GM12878 (cell line): ENCODE results near the gene HS1BP3. TPM values are rescaled to one million over a fixed set of nuclear protein-coding genes. Genes with fewer than 3 reads are reported as not detected.

ENCODE experiments used
- ATAC-seq: fragments of 200-7000 bp; cut with Tn5 transposase; 3 replicates; pipeline ENCODE4 v1.9.1; 2020; ENCODE audit warnings: mild to moderate bottlenecking, moderate library complexity
- BruUV-seq: library from RNA; stranded (reverse); fragments of 400-500 nt; replicated peaks from 2 replicates; lab custom pipeline; 2021; lab: Mats Ljungman, UMichigan
- CTCF ChIA-PET: fragments of 300-600 bp; sonication (Branson Sonifier 250); formaldehyde crosslinking; extraction: SDS; loops from one replicate; lab custom pipeline; 2021; ENCODE audit warnings: inconsistent platforms; lab: Yijun Ruan, JAX
- POLR2A ChIA-PET: fragments of 350-600 bp; formaldehyde crosslinking; extraction: SDS; loops from one replicate; lab custom pipeline; 2021; ENCODE audit warnings: inconsistent platforms; lab: Charles Lee
- RAD21 ChIA-PET: fragments of 300-600 bp; sonication (Branson Sonifier 250); formaldehyde crosslinking; loops from one replicate; lab custom pipeline; 2023; ENCODE audit warnings: antibody characterized with exemption; ENCODE audit not compliant: unreplicated experiment; lab: Charles Lee
- SMC1A ChIA-PET: fragments of 300-600 bp; sonication (Branson Sonifier 250); formaldehyde crosslinking; loops from one replicate; lab custom pipeline; 2023; ENCODE audit not compliant: unreplicated experiment, uncharacterized antibody; lab: Charles Lee
- DNase-seq: peaks from one replicate; pipeline ENCODE4 v3.0.0-alpha.2; 2011; ENCODE audit warnings: low read depth, low spot score
- FAIRE-seq: peaks from 3 replicates; lab custom pipeline; 2011; peaks lifted over from hg19 to GRCh38; lab: Jason Lieb, UNC
- H2AFZ ChIP-seq: 2 replicates; pipeline ENCODE4 v1.6.0; 2011; ENCODE audit warnings: low read depth, low read length, control low read depth; ENCODE audit not compliant: control insufficient read depth
- H3K27ac ChIP-seq: 2 replicates; pipeline ENCODE4 v1.5.1; 2011; ENCODE audit warnings: control low read depth; ENCODE audit not compliant: control insufficient read depth, insufficient read depth
- H3K27me3 ChIP-seq, 2 experiments: replicated peaks in 1 of 2; 2 replicates each; pipeline versions ENCODE4 v1.6.0 to v1.6.1; 2011; ENCODE audit warnings: low read length in 1 of 2; ENCODE audit not compliant: control insufficient read depth in 2 of 2, insufficient read depth in 2 of 2
- H3K36me3 ChIP-seq, 2 experiments: 2 replicates each; pipeline ENCODE4 v1.5.1; 2011; ENCODE audit warnings: low read length in 1 of 2; ENCODE audit not compliant: control insufficient read depth in 2 of 2, insufficient read depth in 2 of 2
- H3K4me1 ChIP-seq: 2 replicates; pipeline ENCODE4 v1.6.1; 2011; ENCODE audit warnings: mild to moderate bottlenecking, low read length, moderate library complexity, mixed read lengths; ENCODE audit not compliant: control insufficient read depth, insufficient read depth
- H3K4me2 ChIP-seq: 2 replicates; pipeline ENCODE4 v1.6.0; 2011; ENCODE audit warnings: control low read depth; ENCODE audit not compliant: control insufficient read depth, insufficient read depth
- H3K4me3 ChIP-seq: fragments of 200-600 bp; sonication (generic); 2 replicates; pipeline ENCODE4 v1.5.1; 2016
- H3K79me2 ChIP-seq: 2 replicates; pipeline ENCODE4 v1.6.0; 2011; ENCODE audit warnings: low read length; ENCODE audit not compliant: control insufficient read depth, insufficient read depth
- H3K9ac ChIP-seq: 2 replicates; pipeline ENCODE4 v1.8.0; 2011; ENCODE audit warnings: low read length, control low read depth, mixed read lengths; ENCODE audit not compliant: control insufficient read depth, insufficient read depth
- H3K9me3 ChIP-seq: replicated peaks from 3 replicates; pipeline ENCODE4 v1.5.1; 2011; ENCODE audit warnings: mild to moderate bottlenecking, low read length; ENCODE audit not compliant: control insufficient read depth, insufficient read depth
- H4K20me1 ChIP-seq: 2 replicates; pipeline ENCODE4 v1.6.0; 2011; ENCODE audit not compliant: control insufficient read depth, insufficient read depth
- CREM ChIP-seq: IDR thresholded peaks from 2 replicates; pipeline ENCODE4 v1.6.1; 2014; ENCODE audit warnings: antibody characterized with exemption, low read depth
- CTCF ChIP-seq, 3 experiments: IDR thresholded peaks in 2 of 3; conservative IDR thresholded peaks in 1 of 3; 2 replicates each; pipeline ENCODE4 v1.5.1; 2011; ENCODE audit warnings: low read depth in 3 of 3, low read length in 3 of 3, mild to moderate bottlenecking in 3 of 3, control low read depth in 2 of 3, moderate library complexity in 2 of 3, inconsistent platforms in 1 of 3, mixed read lengths in 1 of 3; ENCODE audit not compliant: control insufficient read depth in 2 of 3, insufficient read depth in 1 of 3; ENCODE audit errors: extremely low read depth in 1 of 3
- FOS ChIP-seq: IDR thresholded peaks from 3 replicates; pipeline ENCODE4 v1.6.1; 2011; ENCODE audit warnings: borderline replicate concordance; ENCODE audit not compliant: insufficient read length; ENCODE audit errors: extremely low read depth
- PKNOX1 ChIP-seq: fragments of 450-650 bp; IDR thresholded peaks from 2 replicates; pipeline ENCODE4 v1.6.1; 2016; ENCODE audit warnings: mild to moderate bottlenecking
- TARDBP ChIP-seq: IDR thresholded peaks from 2 replicates; pipeline ENCODE4 v1.6.1; 2016; ENCODE audit warnings: borderline replicate concordance
- TCF12 ChIP-seq: IDR thresholded peaks from 2 replicates; pipeline ENCODE4 v1.6.1; 2011; ENCODE audit warnings: low read depth, mild to moderate bottlenecking, low read length
- ZNF24 ChIP-seq: fragments of 450-650 bp; IDR thresholded peaks from 2 replicates; pipeline ENCODE4 v1.6.1; 2017; ENCODE audit warnings: antibody characterized with exemption, mild to moderate bottlenecking
- WGBS: methylation state at CpG from one replicate; pipeline ENCODE4 v1.1.6; 2016; ENCODE audit warnings: low lambda C conversion rate; ENCODE audit not compliant: insufficient replicate concordance, insufficient coverage; ENCODE audit errors: missing lambda C conversion rate; 5-methylcytosine and 5-hydroxymethylcytosine counted together
- in situ Hi-C: fragments of 300-500 bp; cut with MboI; formaldehyde crosslinking; loops from 9 replicates; pipeline ENCODE4 v1.14.3; 2018; ENCODE audit warnings: mixed read lengths
- intact Hi-C: fragments of 100-400 bp; cut with micrococcal nuclease; formaldehyde crosslinking; loops from one replicate; pipeline ENCODE4 v1.14.2; 2022; ENCODE audit not compliant: unreplicated experiment
- polyA plus RNA-seq, 11 experiments: library from polyadenylated mRNA; depleted of rRNA in 4 of 11; unstranded in 6 of 11; stranded (reverse) in 5 of 11; fragments of >200 nt; fragmentation: Nextera tagmentation in 4 of 11; fragmentation: Illumina TruSeq in 1 of 11; extraction: Ambion mirVana in 4 of 11; extraction: Trizol in 1 of 11; gene quantifications; 1 replicate in 1 of 11; 2 replicates in 10 of 11; pipeline versions ENCODE4 v1.2.1 to v1.2.3, GENCODE V29; 2011 to 2016; ENCODE audit warnings: inconsistent platforms in 2 of 11, missing spikeins in 2 of 11, low read depth in 1 of 11
- total RNA-seq, 4 experiments: library from RNA; depleted of rRNA in 3 of 4; stranded (reverse); fragments of >200 nt in 3 of 4; fragmentation: Illumina TruSeq in 1 of 4; extraction: Trizol in 1 of 4; gene quantifications; 2 replicates each; pipeline versions ENCODE4 v1.2.1 to v1.2.3, GENCODE V29; 2013 to 2021
- TF ChIP-seq, protein P1 (sequence below): fragments of 450-650 bp; IDR thresholded peaks from 2 replicates; pipeline ENCODE4 v1.6.1; 2018; ENCODE audit warnings: mild to moderate bottlenecking, low read depth, moderate library complexity; ENCODE audit not compliant: partially characterized antibody

The HS1BP3 gene
- total and polyA plus RNA-seq, 10 of the 15 experiments (the other 5 are each of a cell fraction or from before 2014, with no cell fraction given): 0.47 to 7.2 (median 4.6) TPM

GRCh38 chr2:20640411-20641122 lies 10.3 kb downstream of the HS1BP3 start:
- peaks cover 0 to 3% of the 10 kb centered on the region in 2 experiments; a peak in 2 of 4 replicates for H3K36me3 ChIP-seq
- intact Hi-C loops: no loop called here
- no peaks in the 10 kb centered on the region; the same call in 1 of the 2 replicates for H4K20me1 ChIP-seq
- no peaks in the 10 kb centered on the region for H3K9me3 ChIP-seq
- ChIA-PET RAD21 (interaction anchor here (2.5 to 4.1 kb wide), 2 partner anchors 10 to 196 kb away, joined by 12 to 33 read pairs; partner anchors contain the start of gene HS1BP3), CTCF (interaction anchor here (1.2 to 6.3 kb wide), 7 partner anchors 8 to 228 kb away, joined by 3 to 72 read pairs (median 22); no protein-coding TSS in a partner anchor), SMC1A (interaction anchor here (1.8 to 5.6 kb wide), 4 partner anchors 194 to 228 kb away, joined by 8 to 34 read pairs (median 26); partner anchors contain the start of gene RHOB), POLR2A (no interaction called here)
- no peak overlapping the region for H3K27ac ChIP-seq
- no TSS peak for BruUV-seq
- WGBS: 71% methylated on average over 14 of the region's 14 CpGs
- H2AFZ ChIP-seq: no peak overlapping the region
- H3K4me2 ChIP-seq: no peak overlapping the region
- no peak overlapping the region for H3K9ac ChIP-seq
- in situ Hi-C loops: loop anchor here (5.0 kb wide), 1 partner anchor 198 kb away; no protein-coding TSS in a partner anchor
- ATAC-seq (no peak), DNase-seq (no peak), FAIRE-seq (no peak)
- TF ChIP-seq PKNOX1 (no peak), CREM (no peak), TARDBP (no peak), TCF12 (no peak), ZNF24 (no peak), FOS (no peak), CTCF (IDR thresholded peaks at IDR 0.05 in 2 of 3, conservative IDR thresholded peaks at IDR 0.05 in 1 of 3; ENCODE audit: control insufficient read depth in 2 of 3, extremely low read depth in 1 of 3, insufficient read depth in 1 of 3, low read depth in 3 of 3, low read length in 3 of 3) (no peak)
- TF ChIP-seq, protein P1, sequence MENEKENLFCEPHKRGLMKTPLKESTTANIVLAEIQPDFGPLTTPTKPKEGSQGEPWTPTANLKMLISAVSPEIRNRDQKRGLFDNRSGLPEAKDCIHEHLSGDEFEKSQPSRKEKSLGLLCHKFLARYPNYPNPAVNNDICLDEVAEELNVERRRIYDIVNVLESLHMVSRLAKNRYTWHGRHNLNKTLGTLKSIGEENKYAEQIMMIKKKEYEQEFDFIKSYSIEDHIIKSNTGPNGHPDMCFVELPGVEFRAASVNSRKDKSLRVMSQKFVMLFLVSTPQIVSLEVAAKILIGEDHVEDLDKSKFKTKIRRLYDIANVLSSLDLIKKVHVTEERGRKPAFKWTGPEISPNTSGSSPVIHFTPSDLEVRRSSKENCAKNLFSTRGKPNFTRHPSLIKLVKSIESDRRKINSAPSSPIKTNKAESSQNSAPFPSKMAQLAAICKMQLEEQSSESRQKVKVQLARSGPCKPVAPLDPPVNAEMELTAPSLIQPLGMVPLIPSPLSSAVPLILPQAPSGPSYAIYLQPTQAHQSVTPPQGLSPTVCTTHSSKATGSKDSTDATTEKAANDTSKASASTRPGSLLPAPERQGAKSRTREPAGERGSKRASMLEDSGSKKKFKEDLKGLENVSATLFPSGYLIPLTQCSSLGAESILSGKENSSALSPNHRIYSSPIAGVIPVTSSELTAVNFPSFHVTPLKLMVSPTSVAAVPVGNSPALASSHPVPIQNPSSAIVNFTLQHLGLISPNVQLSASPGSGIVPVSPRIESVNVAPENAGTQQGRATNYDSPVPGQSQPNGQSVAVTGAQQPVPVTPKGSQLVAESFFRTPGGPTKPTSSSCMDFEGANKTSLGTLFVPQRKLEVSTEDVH: no peak
- H3K79me2 ChIP-seq: no peaks in the 10 kb centered on the region
- no peaks in the 10 kb centered on the region for H3K27me3 ChIP-seq
- H3K4me3 ChIP-seq: no peak overlapping the region
- no peaks in the 10 kb centered on the region for H3K4me1 ChIP-seq
